Natural killer cell (primary cell): Measurements from ENCODE around the gene SLC9A8. TPM values are rescaled to one million over a fixed set of nuclear protein-coding genes. Genes with fewer than 3 reads are reported as not detected.

Experiments
- ATAC-seq, 3 donors: fragments of 150-1000 bp in 2 of 3; fragments of 200-7000 bp in 1 of 3; cut with Tn5 transposase; 1 replicate in 1 of 3; 2 replicates in 2 of 3; pipeline ENCODE4 v1.10.0; 2021; ENCODE audit warnings: mild to moderate bottlenecking in 2 of 3, moderate library complexity in 2 of 3
- DNase-seq, 2 donors: peaks; one replicate each; pipeline versions ENCODE4 v3.0.0 to v3.0.0-alpha.2; 2013 to 2021; ENCODE audit warnings: mixed read lengths in 1 of 2
- H3K27ac ChIP-seq: one replicate; pipeline ENCODE4 v1.5.1; 2013; ENCODE audit warnings: mild to moderate bottlenecking, low read length
- H3K27me3 ChIP-seq: one replicate; pipeline ENCODE4 v1.6.1; 2013; ENCODE audit warnings: low read length; ENCODE audit not compliant: control insufficient read depth, insufficient read depth
- H3K36me3 ChIP-seq: one replicate; pipeline ENCODE4 v1.6.1; 2013; ENCODE audit warnings: low read length; ENCODE audit not compliant: control insufficient read depth, insufficient read depth
- H3K4me1 ChIP-seq: one replicate; pipeline ENCODE4 v1.6.1; 2013; ENCODE audit warnings: low read length; ENCODE audit not compliant: control insufficient read depth, insufficient read depth
- H3K4me3 ChIP-seq: one replicate; pipeline ENCODE4 v1.5.1; 2013; ENCODE audit warnings: low read length
- H3K9me3 ChIP-seq: one replicate; pipeline ENCODE4 v1.6.1; 2013; ENCODE audit warnings: low read length; ENCODE audit not compliant: control insufficient read depth, insufficient read depth
- H3K27ac Mint-ChIP-seq, 2 donors: one replicate each; pipeline ENCODE4 v1.8.0; 2022; ENCODE audit warnings: mild to moderate bottlenecking in 2 of 2, mixed read lengths in 2 of 2, moderate library complexity in 1 of 2
- H3K27me3 Mint-ChIP-seq, 2 donors: one replicate each; pipeline ENCODE4 v1.8.0; 2022; ENCODE audit warnings: low read depth in 2 of 2, mixed read lengths in 2 of 2
- H3K36me3 Mint-ChIP-seq: one replicate; pipeline ENCODE4 v1.8.0; 2022; ENCODE audit warnings: mixed read lengths
- H3K4me1 Mint-ChIP-seq, 2 donors: one replicate each; pipeline ENCODE4 v1.8.0; 2022; ENCODE audit warnings: mixed read lengths in 2 of 2
- H3K4me3 Mint-ChIP-seq: one replicate; pipeline ENCODE4 v1.8.0; 2022; ENCODE audit warnings: mild to moderate bottlenecking, moderate library complexity, mixed read lengths
- H3K9me3 Mint-ChIP-seq, 2 donors: one replicate each; pipeline ENCODE4 v1.8.0; 2022; ENCODE audit warnings: mixed read lengths in 2 of 2
- CTCF ChIP-seq: fragments of 200-600 bp; IDR thresholded peaks from one replicate; pipeline ENCODE4 v1.8.0; 2022; ENCODE audit warnings: antibody characterized with exemption
- WGBS: methylation state at CpG from one replicate; pipeline ENCODE4 v1.1.7; 2013; ENCODE audit warnings: missing lambda C conversion rate; ENCODE audit not compliant: insufficient coverage; 5-methylcytosine and 5-hydroxymethylcytosine counted together
- intact Hi-C: fragments of 100-400 bp; cut with micrococcal nuclease; formaldehyde crosslinking; loops from one replicate; pipeline ENCODE4 v1.14.2; 2022
- total RNA-seq, 4 donors: library from RNA; stranded (reverse); fragments of 120-200 nt in 1 of 4; gene quantifications; one replicate each; pipeline versions ENCODE4 v1.2.3 to v1.2.4, GENCODE V29; 2013 to 2022

Gene SLC9A8
- total RNA-seq, 3 donors from 2014 or later (not counting 1 experiment from before 2014, with no cell fraction given): 54.5 to 68.7 (median 58.8) TPM

GRCh38 chr20:49908258-49908565, 95.6 kb downstream of the SLC9A8 start:
- no peak for TF ChIP-seq CTCF
- no peaks in the 10 kb centered on the region for H3K9me3 Mint-ChIP-seq
- no peak for ATAC-seq
- Histone ChIP-seq H3K36me3 (peaks cover 28% of the 10 kb centered on the region), H3K4me1 (no peaks in the 10 kb centered on the region), H3K4me3 (no peak overlapping the region), H3K27ac (no peak overlapping the region), H3K9me3 (no peaks in the 10 kb centered on the region), H3K27me3 (no peaks in the 10 kb centered on the region)
- H3K4me1 Mint-ChIP-seq: peaks cover 6 to 23% of the 10 kb centered on the region in 2 donors
- intact Hi-C loops: no loop called here
- 97% methylated on average over 11 of the region's 11 CpGs for WGBS
- H3K36me3 Mint-ChIP-seq: peaks cover 8% of the 10 kb centered on the region
- DNase-seq: no peak
- no peak overlapping the region for H3K4me3 Mint-ChIP-seq
- H3K27me3 Mint-ChIP-seq: no peaks in the 10 kb centered on the region
- H3K27ac Mint-ChIP-seq: no peak overlapping the region

GRCh38 chr20:49909499-49910339, 97.1 kb downstream of the SLC9A8 start:
- peaks cover 22% of the 10 kb centered on the region for H3K36me3 ChIP-seq

DNA sequence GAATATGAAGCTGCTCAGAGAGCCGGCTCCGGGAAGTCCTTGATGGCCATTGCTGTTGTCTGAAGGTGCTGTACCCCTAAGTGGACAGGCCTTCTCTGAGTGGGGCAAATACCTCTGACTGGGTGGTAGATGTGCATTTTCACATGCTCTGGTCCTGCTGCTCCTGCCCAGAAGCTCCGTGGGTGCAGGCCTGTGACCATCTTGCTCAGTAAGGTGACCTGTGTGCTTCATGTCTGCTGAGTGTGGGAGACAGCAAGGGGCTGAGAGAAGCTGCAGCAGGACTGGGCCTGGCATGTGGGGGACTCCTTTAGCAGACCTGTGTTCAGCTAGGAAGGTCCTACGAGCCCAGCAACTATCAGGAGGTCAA, 97.7 kb downstream of the SLC9A8 start:
- intact Hi-C loops: no loop called here
- H3K9me3 ChIP-seq: no peaks in the 10 kb centered on the region
- peaks cover 5% of the 10 kb centered on the region for H3K36me3 Mint-ChIP-seq
- no peak overlapping the region for H3K4me3 Mint-ChIP-seq
- no peak overlapping the region for H3K4me3 ChIP-seq
- H3K9me3 Mint-ChIP-seq: no peaks in the 10 kb centered on the region
- peaks cover 20% of the 10 kb centered on the region for H3K36me3 ChIP-seq
- DNase-seq: no peak
- H3K4me1 Mint-ChIP-seq: peaks cover 24 to 37% of the 10 kb centered on the region in 2 donors
- 97% methylated on average over 4 of the region's 4 CpGs for WGBS
- ATAC-seq: no peak
- H3K27ac Mint-ChIP-seq: no peak overlapping the region
- H3K27me3 ChIP-seq: no peaks in the 10 kb centered on the region
- no peak overlapping the region for H3K27ac ChIP-seq
- H3K4me1 ChIP-seq: peaks cover 17% of the 10 kb centered on the region
- TF ChIP-seq CTCF: no peak
- H3K27me3 Mint-ChIP-seq: no peaks in the 10 kb centered on the region

More at GRCh38 chr20:49909499-49910339, 97.1 kb downstream of the SLC9A8 start:
- Histone ChIP-seq H3K4me1 (peaks cover 14% of the 10 kb centered on the region), H3K27me3 (no peaks in the 10 kb centered on the region), H3K9me3 (no peaks in the 10 kb centered on the region), H3K27ac (no peak overlapping the region), H3K4me3 (no peak overlapping the region)
- no peak for TF ChIP-seq CTCF
- peaks cover 8% of the 10 kb centered on the region for H3K36me3 Mint-ChIP-seq
- no peaks in the 10 kb centered on the region for H3K27me3 Mint-ChIP-seq
- intact Hi-C loops: no loop called here
- peaks cover 21 to 38% of the 10 kb centered on the region in 2 donors for H3K4me1 Mint-ChIP-seq
- H3K4me3 Mint-ChIP-seq: no peak overlapping the region
- H3K27ac Mint-ChIP-seq: peak overlapping the region in 1 of 2 donors; percentile 21
- no peaks in the 10 kb centered on the region for H3K9me3 Mint-ChIP-seq
- ATAC-seq (no peak), DNase-seq (no peak)
- 94% methylated on average over 28 of the region's 28 CpGs for WGBS
